Neural cell (in vitro differentiated cells): ENCODE results near the gene SNRNP70. TPM values are rescaled to one million over a fixed set of nuclear protein-coding genes. Genes with fewer than 3 reads are reported as not detected.

ENCODE experiments used
- H2AFZ ChIP-seq: fragments of 200-600, 300-800 bp; sonication (generic), shearing (Covaris generic); 2 replicates; pipeline ENCODE4 v1.6.0; 2014; ENCODE audit warnings: low read depth, mild to moderate bottlenecking, antibody characterized with exemption, low read length, moderate library complexity
- H3F3A ChIP-seq: fragments of 200-600 bp; shearing (Covaris generic); 2 replicates; pipeline ENCODE4 v1.6.1; 2016; ENCODE audit warnings: mild to moderate bottlenecking, moderate library complexity, mixed read lengths, antibody characterized with exemption, low read length; ENCODE audit not compliant: insufficient read depth, poor library complexity, severe bottlenecking
- H3K27ac ChIP-seq: fragments of 200-600, 300-800 bp; sonication (generic), shearing (Covaris generic); 2 replicates; pipeline ENCODE4 v1.5.1; 2014; ENCODE audit warnings: mild to moderate bottlenecking, low read length, moderate library complexity
- H3K27me3 ChIP-seq: fragments of 300-800, 200-600 bp; sonication (generic), shearing (Covaris generic); 2 replicates; pipeline ENCODE4 v1.6.0; 2014; ENCODE audit warnings: mild to moderate bottlenecking, low read depth, low read length, moderate library complexity; ENCODE audit not compliant: insufficient read depth
- H3K36me3 ChIP-seq: fragments of 300-800, 200-600 bp; sonication (generic), shearing (Covaris generic); 2 replicates; pipeline ENCODE4 v1.5.1; 2014; ENCODE audit warnings: mild to moderate bottlenecking, antibody characterized with exemption, low read length, moderate library complexity; ENCODE audit not compliant: insufficient read depth
- H3K4me2 ChIP-seq: fragments of 300-800, 200-600 bp; sonication (generic), shearing (Covaris generic); 2 replicates; pipeline ENCODE4 v1.6.0; 2014; ENCODE audit warnings: mild to moderate bottlenecking, low read length
- H3K4me3 ChIP-seq: fragments of 300-800, 200-600 bp; sonication (generic), shearing (Covaris generic); 2 replicates; pipeline ENCODE4 v1.5.1; 2014; ENCODE audit warnings: mild to moderate bottlenecking, low read length, moderate library complexity
- H3K79me2 ChIP-seq: fragments of 200-600 bp; shearing (Covaris generic); replicated peaks from 2 replicates; pipeline ENCODE4 v1.6.0; 2014; ENCODE audit warnings: mild to moderate bottlenecking, low read length, moderate library complexity; ENCODE audit not compliant: insufficient read depth
- H3K9ac ChIP-seq: fragments of 300-800, 200-600 bp; sonication (generic), shearing (Covaris generic); 2 replicates; pipeline ENCODE4 v1.6.1; 2016; ENCODE audit warnings: mild to moderate bottlenecking, low read length, mixed read lengths
- H3K9me2 ChIP-seq: fragments of 200-600 bp; shearing (Covaris generic); 2 replicates; pipeline ENCODE4 v1.6.1; 2016; ENCODE audit warnings: mild to moderate bottlenecking, low read length, mixed read lengths; ENCODE audit not compliant: insufficient read depth
- H3K9me3 ChIP-seq: fragments of 200-600, 300-800 bp; sonication (generic), shearing (Covaris generic); 2 replicates; pipeline ENCODE4 v1.6.1; 2016; ENCODE audit warnings: mild to moderate bottlenecking, mixed run types, low read length, moderate library complexity, mixed read lengths
- H4K20me1 ChIP-seq: fragments of 200-600 bp; shearing (Covaris generic); 2 replicates; pipeline ENCODE4 v1.6.1; 2016; ENCODE audit warnings: mild to moderate bottlenecking, mixed run types; ENCODE audit not compliant: insufficient read depth
- EP300 ChIP-seq: fragments of 450-650 bp; conservative IDR thresholded peaks from 2 replicates; pipeline ENCODE4 v1.6.1; 2014; ENCODE audit warnings: antibody characterized with exemption, mild to moderate bottlenecking, moderate library complexity; ENCODE audit not compliant: poor library complexity, severe bottlenecking
- EZH2 ChIP-seq: fragments of 200-600, 300-800 bp; shearing (Covaris generic), sonication (generic); IDR thresholded peaks from 2 replicates; pipeline ENCODE4 v1.6.1; 2014; ENCODE audit warnings: antibody characterized with exemption, low read length, borderline replicate concordance, mild to moderate bottlenecking; ENCODE audit not compliant: insufficient read depth, poor library complexity, severe bottlenecking
- MXI1 ChIP-seq: fragments of 450-650 bp; conservative IDR thresholded peaks from 2 replicates; pipeline ENCODE4 v1.6.1; 2014; ENCODE audit warnings: antibody characterized with exemption, mild to moderate bottlenecking; ENCODE audit not compliant: poor library complexity, severe bottlenecking
- POLR2AphosphoS5 ChIP-seq: IDR thresholded peaks from 2 replicates; pipeline ENCODE4 v1.6.1; 2012
- RAD21 ChIP-seq: fragments of 450-650 bp; conservative IDR thresholded peaks from 2 replicates; pipeline ENCODE4 v1.6.1; 2014; ENCODE audit warnings: antibody characterized with exemption, mild to moderate bottlenecking, moderate library complexity
- SMC3 ChIP-seq: fragments of 450-650 bp; conservative IDR thresholded peaks from 2 replicates; pipeline ENCODE4 v1.6.1; 2014; ENCODE audit warnings: antibody characterized with exemption, mild to moderate bottlenecking, moderate library complexity; ENCODE audit not compliant: poor library complexity
- TAF1 ChIP-seq: IDR thresholded peaks from 2 replicates; pipeline ENCODE4 v1.6.1; 2012; ENCODE audit warnings: low read depth
- polyA plus RNA-seq: library from polyadenylated mRNA; depleted of rRNA; stranded (reverse); fragments of >200 nt; gene quantifications from 2 replicates; pipeline ENCODE4 v1.2.3, GENCODE V29; 2014
- TF ChIP-seq, protein P1 (sequence below): fragments of 450-650 bp; IDR thresholded peaks from 2 replicates; pipeline ENCODE4 v1.5.1; 2014; ENCODE audit warnings: antibody characterized with exemption, mild to moderate bottlenecking, moderate library complexity; ENCODE audit not compliant: poor library complexity, severe bottlenecking
- TF ChIP-seq, protein P2 (sequence below): IDR thresholded peaks from 2 replicates; pipeline ENCODE4 v1.6.1; 2012; ENCODE audit warnings: borderline replicate concordance

Gene SNRNP70
- polyA plus RNA-seq, 1 donor from 2014 or later, result 721 TPM

DNA sequence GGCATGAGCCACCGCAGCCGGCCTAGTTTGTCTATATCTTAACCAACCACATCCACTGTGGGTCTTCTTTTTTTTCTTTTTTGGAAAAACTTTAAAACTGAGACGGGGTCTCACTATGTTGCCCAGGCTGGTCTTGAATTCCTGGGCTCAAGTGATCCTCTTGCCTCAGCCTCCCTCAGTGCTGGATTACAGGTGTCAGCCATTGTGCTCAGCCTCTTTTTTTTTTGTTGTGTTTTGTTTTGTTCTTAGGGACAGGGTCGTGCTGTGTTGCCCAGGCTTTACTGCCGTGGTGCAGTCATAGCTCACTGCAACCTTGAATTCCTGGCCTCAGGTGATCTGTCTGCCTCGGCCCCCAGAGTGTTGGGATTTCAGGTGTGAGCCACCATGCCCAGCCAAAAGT is 7.4 kb downstream of the SNRNP70 start:
- no peak overlapping the region for H3K27ac ChIP-seq
- peaks cover 4% of the 10 kb centered on the region for H4K20me1 ChIP-seq
- no peak overlapping the region for H2AFZ ChIP-seq
- no peak overlapping the region for H3K4me3 ChIP-seq
- H3K27me3 ChIP-seq, result no peaks in the 10 kb centered on the region
- H3K9ac ChIP-seq, result no peak overlapping the region
- TF ChIP-seq TAF1 (no peak), RAD21 (no peak)
- TF ChIP-seq, protein P1, sequence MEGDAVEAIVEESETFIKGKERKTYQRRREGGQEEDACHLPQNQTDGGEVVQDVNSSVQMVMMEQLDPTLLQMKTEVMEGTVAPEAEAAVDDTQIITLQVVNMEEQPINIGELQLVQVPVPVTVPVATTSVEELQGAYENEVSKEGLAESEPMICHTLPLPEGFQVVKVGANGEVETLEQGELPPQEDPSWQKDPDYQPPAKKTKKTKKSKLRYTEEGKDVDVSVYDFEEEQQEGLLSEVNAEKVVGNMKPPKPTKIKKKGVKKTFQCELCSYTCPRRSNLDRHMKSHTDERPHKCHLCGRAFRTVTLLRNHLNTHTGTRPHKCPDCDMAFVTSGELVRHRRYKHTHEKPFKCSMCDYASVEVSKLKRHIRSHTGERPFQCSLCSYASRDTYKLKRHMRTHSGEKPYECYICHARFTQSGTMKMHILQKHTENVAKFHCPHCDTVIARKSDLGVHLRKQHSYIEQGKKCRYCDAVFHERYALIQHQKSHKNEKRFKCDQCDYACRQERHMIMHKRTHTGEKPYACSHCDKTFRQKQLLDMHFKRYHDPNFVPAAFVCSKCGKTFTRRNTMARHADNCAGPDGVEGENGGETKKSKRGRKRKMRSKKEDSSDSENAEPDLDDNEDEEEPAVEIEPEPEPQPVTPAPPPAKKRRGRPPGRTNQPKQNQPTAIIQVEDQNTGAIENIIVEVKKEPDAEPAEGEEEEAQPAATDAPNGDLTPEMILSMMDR, result no peak
- no peaks in the 10 kb centered on the region for H3K9me2 ChIP-seq
- H3K4me2 ChIP-seq, result no peak overlapping the region
- peaks cover 13% of the 10 kb centered on the region for H3K79me2 ChIP-seq
- H3F3A ChIP-seq, result no peaks in the 10 kb centered on the region
- H3K9me3 ChIP-seq, result no peaks in the 10 kb centered on the region
- peaks cover 12% of the 10 kb centered on the region for H3K36me3 ChIP-seq

DNA sequence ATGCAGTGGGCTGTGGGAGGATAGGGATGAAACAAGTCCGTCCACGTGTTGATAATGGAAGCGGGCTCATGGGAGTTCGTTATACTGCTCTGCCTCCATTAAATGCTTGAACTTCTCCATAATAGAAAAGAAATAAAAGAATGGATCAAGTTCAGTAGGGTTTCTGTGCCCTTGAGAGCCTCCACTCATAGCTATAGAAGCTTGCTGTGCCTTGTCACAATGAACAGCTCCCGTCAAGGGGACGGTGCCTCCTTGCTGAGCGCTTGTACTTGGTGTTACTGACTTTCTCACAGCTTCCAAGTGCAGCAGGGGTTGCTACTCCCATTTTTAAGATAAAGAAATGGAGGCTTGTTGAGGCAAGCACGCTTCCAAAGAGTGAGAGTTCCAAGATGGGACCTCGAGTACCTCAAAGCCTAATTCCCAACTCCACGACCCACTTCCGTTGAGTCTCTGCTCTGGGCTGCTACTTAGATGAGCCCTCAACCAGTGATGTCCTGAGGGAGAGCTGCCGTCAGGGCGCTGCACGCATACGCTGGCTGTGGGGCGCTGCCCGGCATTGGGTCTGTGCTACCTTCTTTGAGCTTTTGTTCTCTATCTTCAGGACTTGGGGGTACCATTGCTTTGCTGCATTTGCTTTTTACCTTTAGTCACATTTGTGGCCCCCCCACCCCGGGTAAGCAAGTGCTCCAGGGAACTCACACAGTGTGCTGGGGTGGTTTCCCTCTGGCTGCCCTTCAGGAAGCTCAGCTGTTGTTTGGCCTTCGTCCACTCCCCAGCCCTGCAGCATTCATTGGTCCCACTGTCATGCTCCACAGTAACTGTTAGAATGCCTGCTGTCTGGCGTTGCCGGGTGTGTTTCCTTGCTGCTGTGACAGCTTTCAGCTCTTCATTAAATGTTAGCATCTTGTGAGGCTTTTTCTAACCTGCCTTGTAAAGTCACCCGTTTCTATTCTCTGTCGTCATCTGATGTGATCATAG is 9.5 kb downstream of the SNRNP70 start:
- Histone ChIP-seq H3K4me2 (no peak overlapping the region), H3K9me2 (no peaks in the 10 kb centered on the region), H3K27ac (no peak overlapping the region), H3K9me3 (no peaks in the 10 kb centered on the region), H3F3A (no peaks in the 10 kb centered on the region), H2AFZ (no peak overlapping the region), H3K4me3 (no peak overlapping the region), H3K9ac (no peak overlapping the region), H3K36me3 (peaks cover 12% of the 10 kb centered on the region), H3K27me3 (no peaks in the 10 kb centered on the region), H4K20me1 (peaks cover 4% of the 10 kb centered on the region), H3K79me2 (peaks cover 3% of the 10 kb centered on the region)
- TF ChIP-seq RAD21 (no peak), SMC3 (no peak), EZH2 (no peak), MXI1 (no peak), TAF1 (no peak), POLR2AphosphoS5 (no peak), EP300 (no peak)
- TF ChIP-seq, protein P1, result no peak
- TF ChIP-seq, protein P2, sequence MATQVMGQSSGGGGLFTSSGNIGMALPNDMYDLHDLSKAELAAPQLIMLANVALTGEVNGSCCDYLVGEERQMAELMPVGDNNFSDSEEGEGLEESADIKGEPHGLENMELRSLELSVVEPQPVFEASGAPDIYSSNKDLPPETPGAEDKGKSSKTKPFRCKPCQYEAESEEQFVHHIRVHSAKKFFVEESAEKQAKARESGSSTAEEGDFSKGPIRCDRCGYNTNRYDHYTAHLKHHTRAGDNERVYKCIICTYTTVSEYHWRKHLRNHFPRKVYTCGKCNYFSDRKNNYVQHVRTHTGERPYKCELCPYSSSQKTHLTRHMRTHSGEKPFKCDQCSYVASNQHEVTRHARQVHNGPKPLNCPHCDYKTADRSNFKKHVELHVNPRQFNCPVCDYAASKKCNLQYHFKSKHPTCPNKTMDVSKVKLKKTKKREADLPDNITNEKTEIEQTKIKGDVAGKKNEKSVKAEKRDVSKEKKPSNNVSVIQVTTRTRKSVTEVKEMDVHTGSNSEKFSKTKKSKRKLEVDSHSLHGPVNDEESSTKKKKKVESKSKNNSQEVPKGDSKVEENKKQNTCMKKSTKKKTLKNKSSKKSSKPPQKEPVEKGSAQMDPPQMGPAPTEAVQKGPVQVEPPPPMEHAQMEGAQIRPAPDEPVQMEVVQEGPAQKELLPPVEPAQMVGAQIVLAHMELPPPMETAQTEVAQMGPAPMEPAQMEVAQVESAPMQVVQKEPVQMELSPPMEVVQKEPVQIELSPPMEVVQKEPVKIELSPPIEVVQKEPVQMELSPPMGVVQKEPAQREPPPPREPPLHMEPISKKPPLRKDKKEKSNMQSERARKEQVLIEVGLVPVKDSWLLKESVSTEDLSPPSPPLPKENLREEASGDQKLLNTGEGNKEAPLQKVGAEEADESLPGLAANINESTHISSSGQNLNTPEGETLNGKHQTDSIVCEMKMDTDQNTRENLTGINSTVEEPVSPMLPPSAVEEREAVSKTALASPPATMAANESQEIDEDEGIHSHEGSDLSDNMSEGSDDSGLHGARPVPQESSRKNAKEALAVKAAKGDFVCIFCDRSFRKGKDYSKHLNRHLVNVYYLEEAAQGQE, result no peak
